ENCODE measurements around the gene NTNG2. TPM values are rescaled to one million over a fixed set of nuclear protein-coding genes. Genes with fewer than 3 reads are reported as not detected.
A peak's percentile ranks its signal among the peaks of the same experiment; 100 is the strongest.

NTNG2 gene
- total RNA-seq, 2 donors from 2014 or later = 0.26 to 2.0 TPM

DNA sequence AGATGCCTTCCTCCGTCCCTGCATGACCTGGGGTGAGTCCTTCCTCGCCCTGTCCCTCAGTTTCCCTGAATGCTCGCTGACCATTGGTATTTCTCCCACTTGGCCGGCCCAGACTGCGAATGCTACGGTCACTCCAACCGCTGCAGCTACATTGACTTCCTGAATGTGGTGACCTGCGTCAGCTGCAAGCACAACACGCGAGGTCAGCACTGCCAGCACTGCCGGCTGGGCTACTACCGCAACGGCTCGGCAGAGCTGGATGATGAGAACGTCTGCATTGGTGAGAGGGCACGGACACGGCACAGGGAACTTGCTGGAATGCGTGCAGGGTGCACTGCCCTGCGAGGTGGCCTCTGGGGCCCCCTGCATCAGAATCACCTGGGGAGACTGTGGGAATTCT, 77.1 kb downstream of the NTNG2 start:
- intact Hi-C loops (cut with DNase I) = loop anchor here (10.0 kb wide), 2 partner anchors 154 to 394 kb away; no protein-coding TSS in a partner anchor
- Histone ChIP-seq H3K27me3 (no peaks in the 10 kb centered on the region), H3K36me3 (replicated peaks in 1 of 2; ENCODE audit: insufficient read depth in 1 of 2, low read depth in 2 of 2) (no peaks in the 10 kb centered on the region), H3K27ac (no peak overlapping the region), H3K9me3 (no peaks in the 10 kb centered on the region), H3K4me1 (peaks cover 40% of the 10 kb centered on the region), H3K4me3 (no peak overlapping the region)
- WGBS, 2 donors = 77 to 80% methylated on average over 7 to 19 of the region's 19 CpGs
- no peak for ATAC-seq
- TF ChIP-seq, protein P1, sequence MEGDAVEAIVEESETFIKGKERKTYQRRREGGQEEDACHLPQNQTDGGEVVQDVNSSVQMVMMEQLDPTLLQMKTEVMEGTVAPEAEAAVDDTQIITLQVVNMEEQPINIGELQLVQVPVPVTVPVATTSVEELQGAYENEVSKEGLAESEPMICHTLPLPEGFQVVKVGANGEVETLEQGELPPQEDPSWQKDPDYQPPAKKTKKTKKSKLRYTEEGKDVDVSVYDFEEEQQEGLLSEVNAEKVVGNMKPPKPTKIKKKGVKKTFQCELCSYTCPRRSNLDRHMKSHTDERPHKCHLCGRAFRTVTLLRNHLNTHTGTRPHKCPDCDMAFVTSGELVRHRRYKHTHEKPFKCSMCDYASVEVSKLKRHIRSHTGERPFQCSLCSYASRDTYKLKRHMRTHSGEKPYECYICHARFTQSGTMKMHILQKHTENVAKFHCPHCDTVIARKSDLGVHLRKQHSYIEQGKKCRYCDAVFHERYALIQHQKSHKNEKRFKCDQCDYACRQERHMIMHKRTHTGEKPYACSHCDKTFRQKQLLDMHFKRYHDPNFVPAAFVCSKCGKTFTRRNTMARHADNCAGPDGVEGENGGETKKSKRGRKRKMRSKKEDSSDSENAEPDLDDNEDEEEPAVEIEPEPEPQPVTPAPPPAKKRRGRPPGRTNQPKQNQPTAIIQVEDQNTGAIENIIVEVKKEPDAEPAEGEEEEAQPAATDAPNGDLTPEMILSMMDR (IDR thresholded peaks at IDR 0.05) = no peak
- no peak for TF ChIP-seq POLR2A (IDR thresholded peaks at IDR 0.05)
- no peak for DNase-seq

DNA sequence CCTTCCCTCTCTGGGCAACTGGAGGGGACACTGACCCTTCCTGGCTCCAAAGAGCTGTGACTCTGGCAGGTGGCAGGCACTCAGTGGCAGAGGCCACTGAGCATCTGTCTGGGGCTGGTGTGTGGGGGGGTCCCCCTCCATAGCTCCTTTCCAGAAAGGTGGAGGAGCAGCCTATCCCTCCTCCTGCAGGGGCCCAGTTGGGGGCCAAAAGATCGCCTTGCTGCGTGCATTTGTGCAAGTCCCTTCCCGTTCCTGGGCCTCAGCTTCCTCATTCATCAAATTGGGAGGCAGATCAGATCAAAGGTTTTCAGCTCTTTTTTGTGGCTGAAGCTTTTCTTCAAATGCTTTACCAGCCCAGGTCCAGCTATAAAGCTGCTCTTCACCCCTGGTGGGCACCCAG, 77.7 kb downstream of the NTNG2 start:
- intact Hi-C loops (cut with DNase I) = loop anchor here (10.0 kb wide), 2 partner anchors 155 to 395 kb away; no protein-coding TSS in a partner anchor
- H3K27me3 ChIP-seq = no peaks in the 10 kb centered on the region
- H3K4me1 ChIP-seq = peaks cover 45% of the 10 kb centered on the region
- no peak overlapping the region for H3K27ac ChIP-seq
- no peak for TF ChIP-seq POLR2A (IDR thresholded peaks at IDR 0.05)
- TF ChIP-seq, protein P1 (IDR thresholded peaks at IDR 0.05) = no peak
- no peak for ATAC-seq
- H3K9me3 ChIP-seq = no peaks in the 10 kb centered on the region
- DNase-seq = no peak
- no peak overlapping the region for H3K4me3 ChIP-seq
- 37 to 63% methylated on average over 3 of the region's 3 CpGs for WGBS, 2 donors
- H3K36me3 ChIP-seq (replicated peaks in 1 of 2; ENCODE audit: insufficient read depth in 1 of 2, low read depth in 2 of 2) = no peaks in the 10 kb centered on the region

DNA sequence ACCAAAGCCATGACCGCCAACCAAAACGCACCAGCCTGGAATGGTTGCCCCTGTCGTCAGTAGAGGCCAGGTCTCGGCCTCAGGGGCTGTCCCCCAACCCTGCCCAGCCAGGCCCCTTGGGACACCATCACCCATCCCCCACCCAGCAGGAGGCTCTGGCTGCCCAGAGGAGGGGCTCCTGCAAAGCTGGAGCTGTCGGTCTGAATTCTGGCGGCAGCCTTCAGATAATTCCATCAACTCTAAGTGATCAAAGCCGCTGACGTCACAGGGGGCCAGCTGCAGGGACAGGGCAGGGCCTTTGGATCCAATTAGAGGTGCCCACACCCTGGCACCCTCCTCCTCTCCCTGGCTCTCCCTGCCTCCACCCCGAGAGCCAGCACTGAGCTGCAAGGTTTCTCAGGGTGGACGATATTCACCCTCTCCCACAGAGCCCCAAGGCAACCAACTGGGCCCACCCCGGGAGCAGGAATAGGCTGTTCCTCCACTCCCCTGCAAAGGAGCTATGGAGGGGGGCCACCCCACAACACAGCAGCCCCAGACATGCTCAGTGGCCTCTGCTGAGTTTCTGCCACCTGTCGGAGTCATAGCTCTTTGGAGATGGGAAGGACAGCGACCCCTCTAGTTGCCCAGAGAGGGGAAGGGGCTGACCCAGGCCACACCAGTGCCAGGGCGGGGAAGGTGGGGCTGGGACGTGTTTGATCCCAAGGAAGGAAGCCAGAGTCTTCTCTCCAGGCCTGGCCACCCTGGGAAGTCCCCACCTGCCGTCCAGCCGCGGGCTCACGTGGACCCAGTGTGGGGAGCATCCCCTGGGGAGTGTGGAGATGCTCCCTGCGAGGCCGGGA, 78.4 kb downstream of the NTNG2 start:
- DNase-seq (peak; percentile 37 to 53 (median 47)), ATAC-seq (no peak)
- 42 to 60% methylated on average over 7 to 21 of the region's 21 CpGs for WGBS, 2 donors
- Histone ChIP-seq H3K4me1 (peaks cover 52% of the 10 kb centered on the region), H3K36me3 (replicated peaks in 1 of 2; ENCODE audit: insufficient read depth in 1 of 2, low read depth in 2 of 2) (no peaks in the 10 kb centered on the region), H3K4me3 (no peak overlapping the region), H3K27me3 (no peaks in the 10 kb centered on the region), H3K27ac (peak overlapping the region; percentile 24 to 79 (median 61)), H3K9me3 (no peaks in the 10 kb centered on the region)
- intact Hi-C loops (cut with DNase I) = loop anchor here (10.0 kb wide), 2 partner anchors 155 to 395 kb away; no protein-coding TSS in a partner anchor
- TF ChIP-seq, protein P1 (IDR thresholded peaks at IDR 0.05) = no peak
- peak in 1 of 3 donors; percentile 13 for TF ChIP-seq POLR2A (IDR thresholded peaks at IDR 0.05)

DNA sequence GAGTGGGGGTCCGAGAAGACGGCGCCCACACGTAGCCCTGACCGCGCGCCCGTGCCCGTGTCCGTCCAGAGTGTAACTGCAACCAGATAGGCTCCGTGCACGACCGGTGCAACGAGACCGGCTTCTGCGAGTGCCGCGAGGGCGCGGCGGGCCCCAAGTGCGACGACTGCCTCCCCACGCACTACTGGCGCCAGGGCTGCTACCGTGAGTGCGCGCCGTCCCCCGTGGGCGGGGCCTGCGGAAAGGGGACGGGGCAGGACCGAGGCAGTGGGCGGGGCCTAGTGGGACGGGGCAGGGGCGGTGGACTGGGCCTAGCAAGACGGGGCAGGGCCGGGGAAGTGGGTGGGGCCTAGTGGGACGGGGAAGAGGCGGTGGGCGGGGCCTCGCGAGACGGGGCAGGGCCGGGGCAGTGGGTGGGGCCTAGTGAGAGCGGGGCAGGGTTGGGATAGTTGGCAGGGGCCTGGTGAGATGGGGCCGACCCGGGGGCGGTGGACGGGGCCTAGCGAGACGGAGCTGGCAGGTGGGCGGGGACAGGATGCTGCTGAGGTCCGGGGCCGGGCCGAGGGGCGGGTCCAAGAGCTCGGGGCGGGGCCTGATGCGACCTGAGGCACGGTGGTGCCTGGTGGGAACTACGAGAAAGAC, 79.1 kb downstream of the NTNG2 start:
- Histone ChIP-seq H3K27ac (peak overlapping the region; percentile 52 to 79 (median 64)), H3K4me3 (peak overlapping the region; percentile 12 to 51), H3K4me1 (peaks cover 55% of the 10 kb centered on the region), H3K9me3 (no peaks in the 10 kb centered on the region), H3K36me3 (replicated peaks in 1 of 2; ENCODE audit: insufficient read depth in 1 of 2, low read depth in 2 of 2) (no peaks in the 10 kb centered on the region), H3K27me3 (no peaks in the 10 kb centered on the region)
- WGBS, 2 donors = 3 to 5% methylated on average over 6 to 63 of the region's 63 CpGs
- intact Hi-C loops (cut with DNase I) = no loop called here
- ATAC-seq (peak; percentile 84), DNase-seq (peak; percentile 97 to 99 (median 98))
- TF ChIP-seq, protein P1 (IDR thresholded peaks at IDR 0.05) = no peak
- no peak for TF ChIP-seq POLR2A (IDR thresholded peaks at IDR 0.05)

Data from body of pancreas (tissue), 4 donors.